NCI-H1048 (cell line): ENCODE data around the gene C1QTNF8.

ENCODE experiments used
- DNase-seq: peaks from one replicate; lab custom pipeline; 2025; lab: John Stamatoyannopoulos, UW

Gene C1QTNF8

GRCh38 chr16:1127971-1128715, 32.1 kb upstream of the C1QTNF8 start:
- DNase-seq = no peak

- DNase-seq = no peak
Observed at GRCh38 chr16:1127101-1127500, 31.1 kb upstream of the C1QTNF8 start.

DNA sequence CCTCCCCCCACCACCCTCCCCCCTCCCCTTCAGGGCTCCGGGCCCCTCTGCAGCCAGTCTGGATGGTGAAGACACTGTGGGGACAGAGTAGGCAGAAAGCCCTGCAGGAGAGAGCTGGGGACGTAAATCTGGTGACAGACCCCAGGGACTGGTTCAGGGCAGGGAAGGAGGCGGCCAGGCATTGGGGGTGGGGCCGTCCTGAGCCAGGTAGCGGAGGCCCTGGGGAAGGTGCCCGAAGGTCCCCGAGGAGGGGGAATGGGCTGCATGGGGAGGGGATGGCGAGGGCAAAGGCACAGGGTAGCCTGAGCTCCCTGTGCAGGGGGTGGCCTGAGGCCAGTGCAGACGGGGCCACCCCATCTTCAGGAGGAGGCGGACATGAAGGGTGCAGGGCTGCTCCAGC, 30.5 kb upstream of the C1QTNF8 start:
- no peak for DNase-seq

DNA sequence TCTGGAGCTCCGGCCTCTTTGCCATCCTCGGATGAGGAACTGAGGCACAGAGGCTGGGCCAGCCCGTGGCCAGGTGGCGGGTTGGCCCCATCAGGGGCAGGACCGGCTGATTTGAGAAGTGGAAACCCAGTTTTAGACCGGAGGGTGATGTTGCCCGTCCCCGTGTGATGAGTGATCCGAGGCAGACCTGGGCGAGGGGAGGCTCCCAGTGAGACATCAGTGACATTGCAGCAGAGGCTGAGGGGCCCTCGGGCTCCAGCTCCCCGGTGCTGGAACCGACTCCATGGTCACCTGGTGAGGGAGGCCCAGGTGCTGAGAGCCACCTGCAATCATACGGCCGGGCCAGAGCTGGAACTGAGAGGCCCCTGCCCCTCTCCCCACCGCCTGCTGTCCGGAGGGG, 30.0 kb upstream of the C1QTNF8 start:
- no peak for DNase-seq

- no peak for DNase-seq
Observed at GRCh38 chr16:1125471-1125870, 29.4 kb upstream of the C1QTNF8 start.

GRCh38 chr16:1124795-1125194, 28.8 kb upstream of the C1QTNF8 start:
- DNase-seq = no peak

GRCh38 chr16:1124291-1124690, 28.2 kb upstream of the C1QTNF8 start:
- no peak for DNase-seq

- no peak for DNase-seq
Observed at GRCh38 chr16:1123525-1124230, 27.6 kb upstream of the C1QTNF8 start.

DNA sequence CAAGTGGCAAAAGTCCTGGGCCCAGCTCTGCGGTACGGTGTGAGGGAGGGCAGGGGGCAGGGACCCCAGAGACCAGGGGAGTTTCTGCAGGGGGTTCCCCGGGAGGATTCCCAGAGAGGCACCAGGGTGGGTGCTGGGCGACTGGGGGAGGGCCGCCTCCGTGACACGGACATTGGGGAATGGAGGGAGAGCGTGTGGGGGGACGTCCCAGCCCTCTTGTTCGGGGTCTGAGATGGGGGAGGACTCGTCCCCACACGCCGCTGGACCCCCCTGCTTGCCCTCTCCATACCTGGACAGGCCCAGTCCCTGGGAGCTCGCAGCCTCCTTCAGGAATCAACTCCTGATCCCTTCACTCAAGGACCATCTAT, 26.3 kb upstream of the C1QTNF8 start:
- no peak for DNase-seq

DNA sequence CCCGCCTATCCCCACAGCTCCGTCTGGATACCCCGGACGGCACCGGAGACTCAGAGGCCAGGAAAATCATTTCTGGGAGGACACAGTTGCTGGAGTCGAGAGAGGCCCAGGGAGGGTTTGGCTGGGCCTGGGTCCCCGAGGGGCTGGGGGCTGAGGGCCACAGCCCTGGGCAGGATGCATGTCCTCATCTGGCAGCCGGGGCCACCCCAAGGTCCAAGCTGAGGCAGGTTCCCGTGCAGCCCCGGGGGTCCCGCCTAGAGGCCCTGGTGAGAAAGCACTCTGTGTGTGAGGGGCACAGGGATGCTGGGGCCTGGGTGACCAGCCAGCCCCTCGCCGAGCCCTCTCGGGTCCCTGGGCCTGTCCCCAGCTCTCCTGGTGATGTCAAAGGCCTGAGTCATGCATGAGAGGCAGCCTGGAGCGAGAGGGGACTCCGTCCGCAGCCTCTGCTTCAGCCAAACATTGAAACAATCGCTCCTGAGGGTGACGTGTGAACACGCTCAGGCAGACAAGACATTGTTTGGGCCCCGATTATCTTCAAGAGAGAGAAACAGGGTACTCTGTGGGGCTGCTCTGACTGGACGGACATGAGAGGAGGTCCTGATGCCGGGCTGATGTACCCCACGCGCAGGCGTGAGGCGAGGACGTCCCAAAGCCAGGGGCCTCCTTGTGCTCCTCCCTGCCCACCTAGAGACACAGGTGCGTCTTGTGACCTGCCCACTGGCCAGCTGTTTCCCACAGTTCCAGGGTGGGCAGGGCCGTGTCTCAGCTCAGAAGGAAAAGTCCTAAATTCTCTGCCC, 25.8 kb upstream of the C1QTNF8 start:
- no peak for DNase-seq

GRCh38 chr16:1121009-1121408, 25.0 kb upstream of the C1QTNF8 start:
- no peak for DNase-seq

DNA sequence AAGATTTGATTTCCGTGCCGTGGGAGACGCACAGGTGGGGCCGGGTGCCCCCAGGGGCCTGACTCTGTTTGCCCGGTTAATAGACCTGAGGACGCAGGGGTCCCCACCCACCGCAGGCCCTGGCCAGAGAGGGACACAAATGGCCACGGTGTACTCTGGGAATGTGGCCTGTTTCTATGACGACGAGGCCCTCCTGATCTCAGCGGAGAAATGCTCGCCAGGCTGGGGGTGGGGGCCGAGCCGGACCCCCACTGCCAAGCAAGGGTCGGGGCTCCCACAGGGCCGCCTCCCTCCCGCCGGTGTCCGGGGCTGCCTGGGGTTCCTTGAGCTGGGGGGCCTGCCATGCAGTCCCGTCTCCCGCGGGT, 24.5 kb upstream of the C1QTNF8 start:
- no peak for DNase-seq

- DNase-seq = no peak
Observed at GRCh38 chr16:1119766-1120576, 23.9 kb upstream of the C1QTNF8 start.

GRCh38 chr16:1119129-1119528, 23.1 kb upstream of the C1QTNF8 start:
- no peak for DNase-seq

- no peak for DNase-seq
Observed at GRCh38 chr16:1117926-1118325, 21.9 kb upstream of the C1QTNF8 start.

DNA sequence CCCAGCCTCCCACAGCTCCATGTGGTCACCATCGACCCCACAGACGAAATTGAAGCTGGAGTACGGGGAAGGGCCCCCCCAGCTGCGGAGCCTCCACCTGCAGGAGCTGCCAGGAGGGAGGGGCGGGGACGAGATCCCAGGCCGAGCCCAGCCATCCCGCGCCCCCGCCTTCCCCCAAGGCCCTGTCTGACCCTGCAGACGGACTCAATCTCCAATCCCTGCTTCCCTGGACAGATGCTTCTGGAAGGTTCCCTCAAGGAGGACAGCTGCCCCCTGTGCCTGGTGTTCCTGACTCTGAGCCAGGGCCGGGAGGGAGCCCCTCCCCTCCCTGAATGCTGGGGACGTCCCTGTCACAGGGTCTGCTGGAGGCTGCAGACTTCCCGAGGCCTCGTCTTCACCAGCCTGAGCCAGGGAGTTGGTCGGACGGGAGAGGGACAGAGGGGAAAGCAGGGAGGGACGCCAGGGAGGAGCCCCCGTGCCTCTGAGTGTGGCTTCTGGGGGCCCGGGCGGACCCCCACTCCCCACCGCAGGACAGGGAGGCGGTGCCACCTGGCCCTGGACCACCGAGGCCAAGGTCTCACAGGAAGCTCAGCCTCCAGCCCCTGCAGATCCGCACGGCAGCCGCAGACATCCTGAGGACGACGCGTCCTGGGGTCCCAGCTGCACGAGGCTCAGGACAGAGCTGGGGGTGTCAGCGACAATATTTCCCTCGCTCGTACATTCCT, 21.3 kb upstream of the C1QTNF8 start:
- DNase-seq = no peak

GRCh38 chr16:1116693-1117077, 20.6 kb upstream of the C1QTNF8 start:
- DNase-seq = no peak

- no peak for DNase-seq
Observed at GRCh38 chr16:1113889-1114526, 18.0 kb upstream of the C1QTNF8 start.

DNA sequence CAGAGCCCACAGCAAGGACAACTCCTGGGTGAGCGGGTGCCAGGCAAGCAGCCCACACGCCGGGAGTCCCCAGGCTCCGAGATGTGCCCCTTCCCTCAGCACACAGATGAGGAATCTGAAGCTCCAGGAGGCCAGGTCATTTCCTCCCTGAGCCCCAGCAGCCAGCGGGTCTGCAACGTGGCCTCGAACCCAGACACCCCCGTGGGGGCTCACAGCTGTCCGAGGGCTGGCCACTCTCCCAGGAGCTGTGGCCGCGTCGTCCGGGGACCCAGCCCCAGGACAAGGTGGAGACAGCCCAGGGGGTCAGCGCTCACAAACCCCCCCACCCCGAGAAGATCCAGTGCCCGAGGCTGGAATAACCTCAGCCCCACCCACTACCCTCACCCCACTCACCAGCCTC, 17.4 kb upstream of the C1QTNF8 start:
- DNase-seq = no peak

DNA sequence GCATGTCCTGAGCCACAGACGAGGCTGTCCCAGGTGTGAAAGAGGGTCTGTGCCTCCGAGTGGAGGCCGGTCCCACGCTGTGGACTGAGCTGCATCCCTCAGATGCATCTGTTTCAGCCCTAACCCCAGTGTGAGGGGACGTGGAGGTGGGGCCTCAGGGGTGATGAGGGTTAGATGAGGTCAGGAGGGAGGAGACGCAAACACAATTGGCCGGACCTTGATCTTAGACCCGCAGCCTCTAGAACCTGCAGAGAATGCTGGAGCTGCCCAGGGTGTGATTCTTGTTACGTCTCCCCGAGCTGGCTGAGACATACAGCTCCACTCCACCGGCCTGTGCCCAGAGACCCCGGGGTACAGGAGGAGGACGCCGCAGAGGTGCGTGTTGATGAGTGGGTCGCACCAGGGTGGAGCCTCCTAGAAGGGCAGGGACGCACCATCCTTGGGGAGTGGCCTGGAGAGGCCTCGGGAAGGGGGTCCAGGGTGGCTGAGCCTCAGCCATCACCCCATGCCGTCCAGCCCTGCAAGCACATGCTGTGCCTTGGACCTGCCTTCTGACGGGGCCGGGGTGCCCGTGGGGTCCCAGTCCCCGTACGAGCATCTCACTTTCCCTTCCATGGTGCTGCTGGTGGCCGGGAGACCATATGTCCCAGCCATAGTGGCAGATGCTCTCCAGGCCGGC, 16.6 kb upstream of the C1QTNF8 start:
- DNase-seq = no peak

DNA sequence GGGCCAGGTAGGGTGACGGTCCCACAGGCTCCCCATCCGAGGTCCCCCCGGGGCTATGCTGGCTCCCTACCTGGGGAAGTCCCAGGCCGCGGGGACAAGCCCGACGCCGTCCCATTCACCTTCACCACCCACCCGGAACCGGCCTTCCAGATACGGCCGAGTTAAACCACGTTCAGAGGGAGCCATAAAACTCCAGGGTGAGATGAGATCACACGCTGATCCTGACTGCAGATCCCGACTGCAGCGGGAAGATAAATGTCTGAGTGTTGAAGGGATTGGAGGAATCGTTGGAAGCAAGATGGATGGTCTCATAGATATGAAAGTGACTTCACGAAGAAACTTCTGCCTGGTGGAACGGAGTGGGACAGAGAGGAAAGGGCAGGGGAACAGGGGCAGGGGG, 13.6 kb upstream of the C1QTNF8 start:
- DNase-seq = no peak
